H1 (cell line): ENCODE measurements around the gene PARD3. TPM values are rescaled to one million over a fixed set of nuclear protein-coding genes. Genes with fewer than 3 reads are reported as not detected.

ENCODE experiments used
- CTCF ChIP-seq, 3 experiments: IDR thresholded peaks; 1 replicate in 2 of 3; 2 replicates in 1 of 3; pipeline versions ENCODE4 v1.5.1 to v1.6.1; 2011; ENCODE audit warnings: low read length in 3 of 3, mild to moderate bottlenecking in 3 of 3, inconsistent platforms in 2 of 3, low read depth in 1 of 3, moderate library complexity in 1 of 3; ENCODE audit not compliant: insufficient read depth in 1 of 3; ENCODE audit errors: control extremely low read depth in 1 of 3
- GABPA ChIP-seq: IDR thresholded peaks from 2 replicates; pipeline ENCODE4 v1.6.1; 2011; ENCODE audit warnings: mild to moderate bottlenecking, low read length, moderate library complexity, borderline replicate concordance; ENCODE audit not compliant: insufficient read depth
- NANOG ChIP-seq: IDR thresholded peaks from 2 replicates; pipeline ENCODE4 v1.6.1; 2011; ENCODE audit warnings: low read length, low read depth, mild to moderate bottlenecking, inconsistent platforms; ENCODE audit not compliant: insufficient read depth, poor library complexity, severe bottlenecking
- RAD21 ChIP-seq, 2 experiments: IDR thresholded peaks in 1 of 2; conservative IDR thresholded peaks in 1 of 2; 2 replicates each; pipeline ENCODE4 v1.6.1; 2011; ENCODE audit warnings: low read depth in 2 of 2, low read length in 2 of 2, improper control_type of control experiment in 1 of 2, inconsistent platforms in 1 of 2, mild to moderate bottlenecking in 1 of 2, moderate library complexity in 1 of 2
- TAF1 ChIP-seq: IDR thresholded peaks from 2 replicates; pipeline ENCODE4 v1.6.1; 2011; ENCODE audit warnings: mild to moderate bottlenecking, low read depth, low read length
- polyA plus RNA-seq, 7 experiments: library from polyadenylated mRNA; depleted of rRNA in 3 of 7; stranded (reverse) in 5 of 7; unstranded in 2 of 7; fragments of >200 nt in 5 of 7; fragments of 200-250 nt in 2 of 7; gene quantifications; 1 replicate in 5 of 7; 2 replicates in 1 of 7; 4 replicates in 1 of 7; pipeline versions ENCODE4 v1.2.1 to v1.2.3, GENCODE V29; 2011 to 2013; ENCODE audit warnings: missing spikeins in 2 of 7, mixed read lengths in 2 of 7
- total RNA-seq: library from RNA; stranded (reverse); fragmentation: NEBNext Ultra II Directional; extraction: Animal tissue kit (Norgen Biotek cat#: 25700); gene quantifications from 2 replicates; pipeline ENCODE4 v1.2.1, GENCODE V29; 2021

Gene PARD3
- total and polyA plus RNA-seq, 2 of the 8 experiments (the other 6 are each of a cell fraction or from before 2014, with no cell fraction given), result 19.7 to 49.1 TPM

GRCh38 chr10:34522546-34522945 is 292.6 kb downstream of the PARD3 start (continued):
- TF ChIP-seq CTCF (IDR thresholded peaks at IDR 0.05; ENCODE audit: control extremely low read depth in 1 of 3, insufficient read depth in 1 of 3, low read depth in 1 of 3, low read length in 3 of 3) (peak in 2 of 3 experiments; percentile 15 to 27; a peak in 2 of 4 replicates), GABPA (no peak), TAF1 (no peak), RAD21 (IDR thresholded peaks at IDR 0.05 in 1 of 2, conservative IDR thresholded peaks at IDR 0.05 in 1 of 2; ENCODE audit: low read depth in 2 of 2, low read length in 2 of 2) (peak; percentile 31 to 52), NANOG (no peak)
